HG02798 (cell line): ENCODE data around the gene ALPK3.

Source experiments
- ATAC-seq: cut with Tn5 transposase; IDR thresholded peaks from one replicate; pipeline ENCODE4 v1.9.1; 2021; ENCODE audit warnings: mild to moderate bottlenecking; ENCODE audit not compliant: unreplicated experiment, poor library complexity

Gene ALPK3, protein sequence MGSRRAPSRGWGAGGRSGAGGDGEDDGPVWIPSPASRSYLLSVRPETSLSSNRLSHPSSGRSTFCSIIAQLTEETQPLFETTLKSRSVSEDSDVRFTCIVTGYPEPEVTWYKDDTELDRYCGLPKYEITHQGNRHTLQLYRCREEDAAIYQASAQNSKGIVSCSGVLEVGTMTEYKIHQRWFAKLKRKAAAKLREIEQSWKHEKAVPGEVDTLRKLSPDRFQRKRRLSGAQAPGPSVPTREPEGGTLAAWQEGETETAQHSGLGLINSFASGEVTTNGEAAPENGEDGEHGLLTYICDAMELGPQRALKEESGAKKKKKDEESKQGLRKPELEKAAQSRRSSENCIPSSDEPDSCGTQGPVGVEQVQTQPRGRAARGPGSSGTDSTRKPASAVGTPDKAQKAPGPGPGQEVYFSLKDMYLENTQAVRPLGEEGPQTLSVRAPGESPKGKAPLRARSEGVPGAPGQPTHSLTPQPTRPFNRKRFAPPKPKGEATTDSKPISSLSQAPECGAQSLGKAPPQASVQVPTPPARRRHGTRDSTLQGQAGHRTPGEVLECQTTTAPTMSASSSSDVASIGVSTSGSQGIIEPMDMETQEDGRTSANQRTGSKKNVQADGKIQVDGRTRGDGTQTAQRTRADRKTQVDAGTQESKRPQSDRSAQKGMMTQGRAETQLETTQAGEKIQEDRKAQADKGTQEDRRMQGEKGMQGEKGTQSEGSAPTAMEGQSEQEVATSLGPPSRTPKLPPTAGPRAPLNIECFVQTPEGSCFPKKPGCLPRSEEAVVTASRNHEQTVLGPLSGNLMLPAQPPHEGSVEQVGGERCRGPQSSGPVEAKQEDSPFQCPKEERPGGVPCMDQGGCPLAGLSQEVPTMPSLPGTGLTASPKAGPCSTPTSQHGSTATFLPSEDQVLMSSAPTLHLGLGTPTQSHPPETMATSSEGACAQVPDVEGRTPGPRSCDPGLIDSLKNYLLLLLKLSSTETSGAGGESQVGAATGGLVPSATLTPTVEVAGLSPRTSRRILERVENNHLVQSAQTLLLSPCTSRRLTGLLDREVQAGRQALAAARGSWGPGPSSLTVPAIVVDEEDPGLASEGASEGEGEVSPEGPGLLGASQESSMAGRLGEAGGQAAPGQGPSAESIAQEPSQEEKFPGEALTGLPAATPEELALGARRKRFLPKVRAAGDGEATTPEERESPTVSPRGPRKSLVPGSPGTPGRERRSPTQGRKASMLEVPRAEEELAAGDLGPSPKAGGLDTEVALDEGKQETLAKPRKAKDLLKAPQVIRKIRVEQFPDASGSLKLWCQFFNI (N-terminal part only)

GRCh38 chr15:84816694-84817465 is at the start of gene ALPK3:
Gene ALPK3 (plus strand): TSS chr15:84817356. CDS start chr15:84817453, 97 bp downstream.
- ATAC-seq, result no peak

DNA sequence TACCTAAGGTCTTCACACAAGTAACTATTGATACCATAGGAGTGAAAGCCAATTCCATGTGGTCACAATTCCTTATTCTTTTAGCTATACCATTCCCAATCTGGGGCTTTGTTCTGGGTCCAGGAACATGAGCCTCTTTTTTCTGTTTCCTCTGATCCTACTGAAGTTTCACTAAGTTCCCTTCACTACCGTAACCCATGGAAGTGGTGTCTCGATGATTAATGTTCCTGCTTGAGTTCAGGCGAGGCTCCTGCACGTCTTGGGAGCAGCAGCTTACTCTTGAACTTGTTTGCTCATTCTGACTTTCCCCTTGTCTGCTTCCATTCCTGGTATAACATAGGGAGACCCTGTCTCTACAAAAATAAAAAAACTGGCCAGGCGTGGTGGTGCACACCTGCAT is 45.1 kb upstream of the ALPK3 start:
- no peak for ATAC-seq

GRCh38 chr15:84772467-84772866 is 44.7 kb upstream of the ALPK3 start:
- ATAC-seq, result no peak

DNA sequence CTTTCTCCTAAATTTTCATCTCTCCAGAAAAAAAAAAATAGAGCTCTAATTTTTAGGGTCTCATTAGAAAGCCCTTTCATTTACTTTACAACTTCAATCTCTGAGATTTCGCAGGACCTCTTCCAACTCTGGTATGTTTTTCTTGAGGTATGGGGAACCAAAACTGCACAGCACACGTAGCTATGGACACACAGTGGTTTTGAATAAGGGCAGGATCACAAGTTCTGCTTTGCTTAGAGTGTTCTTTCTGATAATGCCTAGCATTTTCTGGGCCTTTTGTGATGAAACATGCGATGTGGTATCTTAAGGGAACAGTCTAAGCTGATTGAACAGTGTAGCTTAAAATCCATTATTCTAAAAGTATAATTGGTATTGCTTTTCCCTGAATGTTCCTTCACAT is 43.4 kb upstream of the ALPK3 start:
- ATAC-seq, result no peak

DNA sequence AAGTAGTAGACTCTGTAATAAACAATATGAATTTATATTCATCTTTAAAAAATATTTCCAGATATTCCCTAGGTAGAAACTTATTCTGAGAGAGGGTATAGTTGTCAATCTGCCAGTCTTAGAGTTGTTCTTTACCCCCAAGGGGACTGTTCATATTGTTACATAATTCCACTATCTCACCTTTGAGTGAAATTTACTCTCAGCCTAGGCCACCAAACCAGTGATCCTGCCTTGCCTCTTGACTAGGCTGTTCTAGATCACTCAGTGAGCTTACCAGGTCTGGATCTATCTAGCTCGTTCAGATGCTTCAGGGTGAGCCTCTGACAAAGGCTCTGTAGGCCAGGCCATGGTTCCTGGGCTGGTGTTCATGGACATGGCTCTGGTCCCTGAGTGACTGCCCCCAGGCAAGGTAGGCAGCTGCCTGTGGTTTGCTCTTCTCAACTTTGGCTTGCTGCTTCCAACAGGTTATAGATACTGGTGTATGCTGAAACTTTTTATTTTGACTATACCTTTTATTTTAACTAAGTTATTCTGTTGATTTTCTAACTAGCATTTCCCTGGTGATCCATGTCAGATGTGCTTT is 41.2 kb upstream of the ALPK3 start:
- ATAC-seq, result no peak

GRCh38 chr15:84778194-84778593 is 39.0 kb upstream of the ALPK3 start:
- no peak for ATAC-seq

DNA sequence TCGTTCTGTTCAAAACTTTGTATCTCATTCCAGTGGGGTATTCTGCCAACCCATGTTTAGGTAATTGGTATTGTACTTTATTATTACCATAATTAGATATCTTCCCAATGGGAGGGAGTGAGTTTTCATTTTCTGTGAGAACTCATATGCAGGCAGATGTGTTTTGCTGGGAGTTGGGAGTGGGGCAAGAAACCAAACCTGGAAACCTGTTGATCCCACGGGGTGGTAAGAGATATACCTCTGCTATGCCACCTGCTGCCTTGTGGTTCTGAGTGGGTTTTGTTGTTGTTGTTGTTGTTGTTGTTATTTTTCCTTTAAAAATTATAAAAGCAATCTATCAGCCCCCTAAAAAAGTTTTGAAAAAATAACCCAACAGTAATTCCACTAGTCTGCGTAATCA is 36.7 kb upstream of the ALPK3 start:
- ATAC-seq, result no peak

GRCh38 chr15:84781495-84781894 is 35.7 kb upstream of the ALPK3 start:
- no peak for ATAC-seq

DNA sequence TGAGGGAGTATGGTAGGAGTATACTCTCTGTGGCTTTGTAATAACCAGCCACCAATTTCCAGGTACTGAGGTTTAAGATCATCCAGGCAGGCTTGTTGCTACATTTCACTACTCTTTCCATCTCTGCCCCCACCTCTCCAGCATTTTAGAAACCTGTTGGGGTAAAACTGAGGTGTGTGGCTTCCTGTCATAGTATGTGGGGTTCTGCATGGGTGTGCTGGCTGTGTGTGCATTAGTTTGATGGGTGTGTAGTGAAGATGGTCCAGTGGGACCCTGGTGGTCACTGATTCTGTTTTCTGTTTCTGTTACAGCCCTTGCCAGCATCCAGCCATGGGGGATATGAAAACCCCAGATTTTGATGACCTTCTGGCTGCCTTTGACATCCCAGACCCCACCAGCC is 34.8 kb upstream of the ALPK3 start:
- no peak for ATAC-seq

GRCh38 chr15:84783493-84784251 is 33.5 kb upstream of the ALPK3 start:
- ATAC-seq, result no peak

GRCh38 chr15:84784262-84784661 is 32.9 kb upstream of the ALPK3 start:
- ATAC-seq, result no peak

- no peak for ATAC-seq
These were observed 32.1 kb upstream of the ALPK3 start for GRCh38 chr15:84785053-84785452.

GRCh38 chr15:84788500-84788899 is 28.7 kb upstream of the ALPK3 start:
- no peak for ATAC-seq

GRCh38 chr15:84789762-84790161 is 27.4 kb upstream of the ALPK3 start:
- no peak for ATAC-seq

DNA sequence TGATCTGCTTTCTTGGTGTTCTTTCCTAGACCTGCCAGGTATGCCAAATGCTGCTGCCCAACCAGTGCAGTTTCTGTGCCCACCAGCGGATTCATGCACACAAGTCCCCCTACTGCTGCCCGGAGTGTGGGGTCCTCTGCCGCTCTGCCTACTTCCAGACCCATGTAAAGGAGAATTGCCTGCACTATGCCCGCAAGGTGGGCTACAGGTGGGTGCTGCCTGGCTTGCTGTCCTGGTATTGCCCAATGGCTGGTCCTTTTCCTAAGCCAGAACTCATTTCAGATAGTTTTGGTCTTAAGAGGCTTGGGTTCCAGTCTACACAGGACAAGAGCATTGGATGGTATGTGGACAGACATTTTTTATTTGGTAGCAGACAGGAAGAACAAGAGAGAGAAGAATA is 26.5 kb upstream of the ALPK3 start:
- ATAC-seq, result no peak

DNA sequence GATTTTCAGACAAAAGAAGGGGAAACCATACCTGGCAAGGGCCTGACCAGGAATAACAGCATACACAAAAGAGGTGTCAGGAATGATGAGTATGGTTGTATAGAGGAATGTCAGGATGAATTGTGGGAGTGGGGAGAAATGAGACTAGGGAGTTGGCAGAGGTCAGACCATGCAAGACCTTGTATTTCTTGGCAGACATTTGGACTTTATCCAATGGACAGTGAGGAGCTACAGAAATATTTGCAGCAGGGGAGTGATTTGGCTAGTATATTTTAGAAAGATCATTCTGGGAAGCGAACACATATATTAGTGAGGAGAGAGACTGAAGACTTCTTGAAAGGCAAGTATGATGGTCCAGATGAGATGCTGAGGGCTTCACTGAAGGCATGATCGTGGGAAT is 25.4 kb upstream of the ALPK3 start:
- ATAC-seq, result no peak

GRCh38 chr15:84793431-84794161 is 23.6 kb upstream of the ALPK3 start:
- no peak for ATAC-seq

- no peak for ATAC-seq
These were observed 23.0 kb upstream of the ALPK3 start for GRCh38 chr15:84794162-84794547.
